ENCODE results near the gene RABEP2. TPM values are rescaled to one million over a fixed set of nuclear protein-coding genes. Genes with fewer than 3 reads are reported as not detected.
A peak's percentile ranks its signal among the peaks of the same experiment; 100 is the strongest.
"Not testable (repeated sequence)": the region's sequence is repeated elsewhere in the genome, so short reads cannot be mapped to it uniquely, and the experiment has no call there.

Gene RABEP2
- 10 to 100 TPM; 15.7 to 16.5 TPM for total RNA-seq

GRCh38 chr16:28924762-28925385 is at the start of gene RABEP2:
Gene RABEP2, minus strand, starts transcription at chr16:28925238. Its CDS starts 75 bp downstream, at chr16:28925163.
- H3K4me3 Mint-ChIP-seq = peak within 1 kb of the TSS; percentile 97
- H3K27me3 Mint-ChIP-seq = no peaks in the 10 kb centered on the region
- H3K36me3 Mint-ChIP-seq (ENCODE audit: low read depth) = peaks cover 14% of the 10 kb centered on the region
- ChIA-PET POLR2A (interaction anchor here (0.6 to 2.2 kb wide), 13 partner anchors 11 to 103 kb away, joined by 3 to 14 read pairs (median 5); partner anchors contain the start of genes SH2B1, SPNS1 and TUFM), CTCF (interaction anchor here (3.0 kb wide), 1 partner anchor 20 kb away, joined by 17 read pairs; no protein-coding TSS in a partner anchor)
- peaks cover 20% of the 10 kb centered on the region for H3K4me1 Mint-ChIP-seq
- no peaks in the 10 kb centered on the region for H3K9me3 Mint-ChIP-seq
- peak; percentile 95 for DNase-seq
- H3K27ac Mint-ChIP-seq = peak within 1 kb of the TSS; percentile 95

GRCh38 chr16:28974437-28975157 is 49.6 kb upstream of the RABEP2 start, which contains the start of gene SPNS1:
Gene SPNS1, plus strand, starts transcription at chr16:28974778. Its CDS starts 374 bp downstream, at chr16:28975152.
- peak; percentile 95 for DNase-seq
- peak within 1 kb of the TSS; percentile 78 for H3K27ac Mint-ChIP-seq
- POLR2A ChIA-PET = interaction anchor here (0.8 to 5.5 kb wide), 13 partner anchors 11 to 174 kb away, joined by 3 to 83 read pairs (median 4); partner anchors contain the start of genes ATXN2L, LAT, NFATC2IP and RABEP2
- peak within 1 kb of the TSS; percentile 80 for H3K4me3 Mint-ChIP-seq
- peaks cover 10% of the 10 kb centered on the region for H3K36me3 Mint-ChIP-seq (ENCODE audit: low read depth)
- no peaks in the 10 kb centered on the region for H3K9me3 Mint-ChIP-seq
- H3K27me3 Mint-ChIP-seq = no peaks in the 10 kb centered on the region
- CTCF ChIA-PET = interaction anchor here (1.2 to 1.9 kb wide), 5 partner anchors 11 to 101 kb away, joined by 3 to 15 read pairs (median 7); partner anchors contain the start of genes LAT and NFATC2IP
- H3K4me1 Mint-ChIP-seq = peaks cover 40% of the 10 kb centered on the region

- peak overlapping the region; percentile 80 for H3K4me3 Mint-ChIP-seq
- H3K9me3 Mint-ChIP-seq = no peaks in the 10 kb centered on the region
- peak overlapping the region; percentile 78 for H3K27ac Mint-ChIP-seq
- H3K36me3 Mint-ChIP-seq (ENCODE audit: low read depth) = peaks cover 10% of the 10 kb centered on the region
- peak; percentile 40 for DNase-seq
- POLR2A ChIA-PET = interaction anchor here (0.6 to 5.5 kb wide), 17 partner anchors 10 to 1391 kb away, joined by 3 to 83 read pairs (median 4); partner anchors contain the start of genes ATXN2L, LAT, NFATC2IP and RABEP2
- CTCF ChIA-PET = interaction anchor here (0.9 to 1.9 kb wide), 7 partner anchors 11 to 152 kb away, joined by 3 to 15 read pairs (median 4); partner anchors contain the start of genes ATXN2L, LAT and NFATC2IP
- H3K4me1 Mint-ChIP-seq = peaks cover 40% of the 10 kb centered on the region
- no peaks in the 10 kb centered on the region for H3K27me3 Mint-ChIP-seq
These were observed 49.0 kb upstream of the RABEP2 start for GRCh38 chr16:28974007-28974436.

GRCh38 chr16:28969696-28970095 is 44.7 kb upstream of the RABEP2 start:
- H3K4me3 Mint-ChIP-seq, H3K27ac Mint-ChIP-seq, H3K27me3 Mint-ChIP-seq, H3K9me3 Mint-ChIP-seq, POLR2A ChIA-PET, DNase-seq, CTCF ChIA-PET: not testable (repeated sequence)
- peaks cover 13% of the 10 kb centered on the region for H3K36me3 Mint-ChIP-seq (ENCODE audit: low read depth)
- H3K4me1 Mint-ChIP-seq = peaks cover 11% of the 10 kb centered on the region

- H3K4me1 Mint-ChIP-seq = no peaks in the 10 kb centered on the region
- DNase-seq = no peak
- H3K9me3 Mint-ChIP-seq = no peaks in the 10 kb centered on the region
- H3K36me3 Mint-ChIP-seq (ENCODE audit: low read depth) = peaks cover 34% of the 10 kb centered on the region
- CTCF ChIA-PET = interaction anchor here (0.7 to 1.4 kb wide), 2 partner anchors 10 to 11 kb away, joined by 3 read pairs; no protein-coding TSS in a partner anchor
- H3K27ac Mint-ChIP-seq = no peak overlapping the region
- H3K27me3 Mint-ChIP-seq = no peaks in the 10 kb centered on the region
- POLR2A ChIA-PET = interaction anchor here (1.3 kb wide), 1 partner anchor 9 kb away, joined by 3 read pairs; no protein-coding TSS in a partner anchor
- no peak overlapping the region for H3K4me3 Mint-ChIP-seq
These were observed 42.1 kb upstream of the RABEP2 start for GRCh38 chr16:28967156-28967555.

GRCh38 chr16:28964496-28964895 is 39.5 kb upstream of the RABEP2 start:
- no peaks in the 10 kb centered on the region for H3K9me3 Mint-ChIP-seq
- H3K4me1 Mint-ChIP-seq = peaks cover 2% of the 10 kb centered on the region
- peaks cover 53% of the 10 kb centered on the region for H3K36me3 Mint-ChIP-seq (ENCODE audit: low read depth)
- POLR2A ChIA-PET = interaction anchor here (0.9 kb wide), 1 partner anchor 9 kb away, joined by 3 read pairs; no protein-coding TSS in a partner anchor
- H3K27ac Mint-ChIP-seq = no peak overlapping the region
- H3K27me3 Mint-ChIP-seq = no peaks in the 10 kb centered on the region
- CTCF ChIA-PET = no interaction called here
- DNase-seq = no peak
- no peak overlapping the region for H3K4me3 Mint-ChIP-seq

- Mint-ChIP-seq H3K27me3 (no peaks in the 10 kb centered on the region), H3K36me3 (ENCODE audit: low read depth) (peaks cover 56% of the 10 kb centered on the region), H3K4me3 (no peak overlapping the region), H3K9me3 (no peaks in the 10 kb centered on the region), H3K4me1 (peaks cover 2% of the 10 kb centered on the region), H3K27ac (no peak overlapping the region)
- ChIA-PET CTCF (no interaction called here), POLR2A (interaction anchor here (0.9 kb wide), 1 partner anchor 10 kb away, joined by 3 read pairs; no protein-coding TSS in a partner anchor)
- DNase-seq = no peak
These were observed 39.0 kb upstream of the RABEP2 start for GRCh38 chr16:28964072-28964471.

GRCh38 chr16:28958836-28959235 is 33.8 kb upstream of the RABEP2 start:
- peaks cover 6% of the 10 kb centered on the region for H3K4me1 Mint-ChIP-seq
- CTCF ChIA-PET = interaction anchor here (1.0 kb wide), 1 partner anchor 14 kb away, joined by 5 read pairs; no protein-coding TSS in a partner anchor
- POLR2A ChIA-PET = interaction anchor here (1.2 to 1.4 kb wide), 2 partner anchors 8 to 15 kb away, joined by 3 to 6 read pairs; partner anchors contain the start of gene SPNS1
- no peak overlapping the region for H3K27ac Mint-ChIP-seq
- H3K36me3 Mint-ChIP-seq (ENCODE audit: low read depth) = peaks cover 76% of the 10 kb centered on the region
- H3K27me3 Mint-ChIP-seq = no peaks in the 10 kb centered on the region
- H3K9me3 Mint-ChIP-seq = no peaks in the 10 kb centered on the region
- no peak overlapping the region for H3K4me3 Mint-ChIP-seq
- DNase-seq = no peak

- Mint-ChIP-seq H3K27ac (no peak overlapping the region), H3K4me1 (peaks cover 10% of the 10 kb centered on the region), H3K36me3 (ENCODE audit: low read depth) (peaks cover 76% of the 10 kb centered on the region), H3K27me3 (no peaks in the 10 kb centered on the region), H3K9me3 (no peaks in the 10 kb centered on the region), H3K4me3 (no peak overlapping the region)
- POLR2A ChIA-PET = interaction anchor here (1.2 to 1.4 kb wide), 2 partner anchors 9 to 16 kb away, joined by 3 to 6 read pairs; partner anchors contain the start of gene SPNS1
- DNase-seq = no peak
- CTCF ChIA-PET = interaction anchor here (1.0 kb wide), 1 partner anchor 13 kb away, joined by 5 read pairs; no protein-coding TSS in a partner anchor
These were observed 33.2 kb upstream of the RABEP2 start for GRCh38 chr16:28958216-28958615.

- no peak for DNase-seq
- ChIA-PET POLR2A (interaction anchor here (0.9 to 2.9 kb wide), 5 partner anchors 12 to 119 kb away, joined by 3 to 20 read pairs (median 5); partner anchors contain the start of genes RABEP2, SH2B1 and SPNS1), CTCF (no interaction called here)
- H3K4me1 Mint-ChIP-seq = peaks cover 37% of the 10 kb centered on the region
- H3K27ac Mint-ChIP-seq = peak overlapping the region; percentile 81
- H3K27me3 Mint-ChIP-seq = no peaks in the 10 kb centered on the region
- H3K4me3 Mint-ChIP-seq = peak overlapping the region; percentile 88
- H3K36me3 Mint-ChIP-seq (ENCODE audit: low read depth) = peaks cover 46% of the 10 kb centered on the region
- H3K9me3 Mint-ChIP-seq = no peaks in the 10 kb centered on the region
These were observed 26.4 kb upstream of the RABEP2 start for GRCh38 chr16:28951410-28951943.

- ChIA-PET CTCF (interaction anchor here (0.6 to 0.9 kb wide), 5 partner anchors 14 to 88 kb away, joined by 3 to 4 read pairs (median 3); no protein-coding TSS in a partner anchor), POLR2A (interaction anchor here (0.7 to 2.9 kb wide), 13 partner anchors 9 to 128 kb away, joined by 3 to 22 read pairs (median 4); partner anchors contain the start of genes ATXN2L, RABEP2, SH2B1 and SPNS1)
- Mint-ChIP-seq H3K9me3 (no peaks in the 10 kb centered on the region), H3K4me1 (peaks cover 37% of the 10 kb centered on the region), H3K27ac (peak within 1 kb of the TSS; percentile 88), H3K4me3 (peak within 1 kb of the TSS; percentile 88), H3K27me3 (no peaks in the 10 kb centered on the region), H3K36me3 (ENCODE audit: low read depth) (peaks cover 41% of the 10 kb centered on the region)
- DNase-seq = peak; percentile 100
These were observed 25.8 kb upstream of the RABEP2 start, which contains the start of gene NFATC2IP for GRCh38 chr16:28950648-28951409. Gene NFATC2IP, plus strand, starts transcription at chr16:28950937. Its CDS starts 75 bp downstream, at chr16:28951012.

Measured in activated CD4-positive, alpha-beta memory T cell treated with anti-CD3 and anti-CD28 coated beads, Interleukin-2, amount 10 ng/mL, durations not matched to agents 7 days and 5 days (primary cell).